Measurements from ENCODE around the gene NAV3. TPM values are rescaled to one million over a fixed set of nuclear protein-coding genes. Genes with fewer than 3 reads are reported as not detected.
A peak's percentile ranks its signal among the peaks of the same experiment; 100 is the strongest.
"Not testable (repeated sequence)": the region's sequence is repeated elsewhere in the genome, so short reads cannot be mapped to it uniquely, and the experiment has no call there.

Gene NAV3
- polyA plus RNA-seq, 1 donor: 11.4 TPM

- no peak for DNase-seq
Observed at GRCh38 chr12:78057075-78057474, 226.4 kb downstream of the NAV3 start.

GRCh38 chr12:78060186-78060585 is 229.5 kb downstream of the NAV3 start:
- DNase-seq: no peak

- peak; percentile 12 for DNase-seq
Observed at GRCh38 chr12:78062786-78063185, 232.1 kb downstream of the NAV3 start.

GRCh38 chr12:78081590-78082314 is 251.1 kb downstream of the NAV3 start:
- no peak for DNase-seq

GRCh38 chr12:78085542-78086182 is 255.0 kb downstream of the NAV3 start:
- DNase-seq: no peak

- DNase-seq: no peak
Observed at GRCh38 chr12:78086553-78087362, 256.1 kb downstream of the NAV3 start.

- DNase-seq: no peak
Observed at GRCh38 chr12:78087363-78087675, 256.6 kb downstream of the NAV3 start.

GRCh38 chr12:78088391-78088832 is 257.7 kb downstream of the NAV3 start:
- DNase-seq: no peak

GRCh38 chr12:78090266-78090665 is 259.6 kb downstream of the NAV3 start:
- DNase-seq: no peak

- DNase-seq: no peak
Observed at GRCh38 chr12:78095623-78096022, 264.9 kb downstream of the NAV3 start.

GRCh38 chr12:78096909-78097597 is 266.4 kb downstream of the NAV3 start:
- DNase-seq: peak; percentile 41

GRCh38 chr12:78099806-78100205 is 269.1 kb downstream of the NAV3 start:
- DNase-seq: no peak

GRCh38 chr12:78101113-78101876 is 270.6 kb downstream of the NAV3 start:
- no peak for DNase-seq

GRCh38 chr12:78101946-78102635 is 271.4 kb downstream of the NAV3 start:
- no peak for DNase-seq

GRCh38 chr12:78102801-78103200 is 272.1 kb downstream of the NAV3 start:
- DNase-seq: not testable (repeated sequence)

GRCh38 chr12:78115889-78116288 is 285.2 kb downstream of the NAV3 start:
- DNase-seq: no peak

GRCh38 chr12:78118036-78118435 is 287.3 kb downstream of the NAV3 start:
- DNase-seq: no peak

GRCh38 chr12:78118486-78118885 is 287.8 kb downstream of the NAV3 start:
- DNase-seq: no peak

- DNase-seq: no peak
Observed at GRCh38 chr12:78119351-78119918, 288.7 kb downstream of the NAV3 start.

- no peak for DNase-seq
Observed at GRCh38 chr12:78120306-78120705, 289.6 kb downstream of the NAV3 start.
